Naive thymus-derived CD4-positive, alpha-beta T cell (primary cell): Measurements from ENCODE around the gene MED10. TPM values are rescaled to one million over a fixed set of nuclear protein-coding genes. Genes with fewer than 3 reads are reported as not detected.

Experiments
- ATAC-seq: fragments of 150-1000 bp; cut with Tn5 transposase; 2 replicates; pipeline ENCODE4 v1.10.0; 2021; ENCODE audit warnings: mild to moderate bottlenecking, moderate library complexity
- CTCF ChIA-PET: fragments of 350-600 bp; sonication (Branson Sonifier 250); formaldehyde crosslinking; loops from one replicate; lab custom pipeline; 2021; ENCODE audit warnings: antibody characterized with exemption; lab: Charles Lee
- POLR2A ChIA-PET: fragments of 350-600 bp; sonication (Branson Sonifier 250); formaldehyde crosslinking; loops from one replicate; lab custom pipeline; 2021; ENCODE audit warnings: antibody characterized with exemption, inconsistent platforms; lab: Charles Lee
- DNase-seq, 9 donors: peaks; one replicate each; pipeline versions ENCODE4 v3.0.0 to v3.0.0-alpha.2; 2020 to 2022; ENCODE audit warnings: mixed read lengths in 1 of 9
- H3K27ac ChIP-seq: one replicate; pipeline ENCODE4 v1.7.0; 2013; ENCODE audit warnings: mild to moderate bottlenecking, low read depth, low read length, moderate library complexity
- H3K27me3 ChIP-seq, 2 donors: one replicate each; pipeline ENCODE4 v1.7.0; 2013; ENCODE audit warnings: low read length in 2 of 2, mild to moderate bottlenecking in 2 of 2, moderate library complexity in 2 of 2; ENCODE audit not compliant: control insufficient read depth in 2 of 2, insufficient read depth in 2 of 2
- H3K36me3 ChIP-seq, 3 experiments: 1 replicate in 2 of 3; 2 replicates in 1 of 3; pipeline ENCODE4 v1.7.0; 2013; ENCODE audit warnings: low read length in 3 of 3, mild to moderate bottlenecking in 3 of 3, moderate library complexity in 1 of 3; ENCODE audit not compliant: insufficient read depth in 3 of 3, control insufficient read depth in 2 of 3
- H3K4me1 ChIP-seq, 2 donors: one replicate each; pipeline ENCODE4 v1.7.0; 2013; ENCODE audit warnings: low read length in 2 of 2, mild to moderate bottlenecking in 2 of 2, moderate library complexity in 1 of 2; ENCODE audit not compliant: control insufficient read depth in 2 of 2, insufficient read depth in 2 of 2
- H3K4me3 ChIP-seq: 2 replicates; pipeline ENCODE4 v1.7.0; 2013; ENCODE audit warnings: mild to moderate bottlenecking, low read length
- H3K9me3 ChIP-seq, 3 experiments: 1 replicate in 2 of 3; 2 replicates in 1 of 3; pipeline ENCODE4 v1.7.0; 2013; ENCODE audit warnings: low read length in 3 of 3; ENCODE audit not compliant: control insufficient read depth in 2 of 3
- H3K27ac Mint-ChIP-seq, 9 donors: one replicate each; pipeline ENCODE4 v1.8.0; 2020 to 2022; ENCODE audit warnings: mixed read lengths in 9 of 9, mild to moderate bottlenecking in 8 of 9, moderate library complexity in 5 of 9, inconsistent platforms in 2 of 9
- H3K27me3 Mint-ChIP-seq, 5 donors: one replicate each; pipeline ENCODE4 v1.8.0; 2021 to 2022; ENCODE audit warnings: mixed read lengths in 5 of 5, mild to moderate bottlenecking in 1 of 5
- H3K36me3 Mint-ChIP-seq, 5 donors: one replicate each; pipeline ENCODE4 v1.8.0; 2020 to 2022; ENCODE audit warnings: mixed read lengths in 5 of 5, mild to moderate bottlenecking in 3 of 5, inconsistent platforms in 1 of 5
- H3K4me1 Mint-ChIP-seq, 7 donors: one replicate each; pipeline ENCODE4 v1.8.0; 2020 to 2022; ENCODE audit warnings: mixed read lengths in 7 of 7, mild to moderate bottlenecking in 3 of 7, inconsistent platforms in 1 of 7
- H3K4me3 Mint-ChIP-seq, 10 donors: one replicate each; pipeline ENCODE4 v1.8.0; 2020 to 2022; ENCODE audit warnings: mild to moderate bottlenecking in 10 of 10, mixed read lengths in 10 of 10, moderate library complexity in 6 of 10, inconsistent platforms in 2 of 10
- H3K9me3 Mint-ChIP-seq, 11 donors: one replicate each; pipeline ENCODE4 v1.8.0; 2020 to 2022; ENCODE audit warnings: mixed read lengths in 11 of 11, mild to moderate bottlenecking in 4 of 11, inconsistent platforms in 1 of 11, moderate library complexity in 1 of 11
- intact Hi-C, 2 donors: fragments of 100-400 bp; cut with micrococcal nuclease; formaldehyde crosslinking; loops; one replicate each; pipeline ENCODE4 v1.15.1; 2023
- polyA plus RNA-seq, 2 donors: library from polyadenylated mRNA; unstranded; fragments of 300-500 nt; fragmentation: Illumina TruSeq; gene quantifications; one replicate each; pipeline ENCODE4 v1.2.3, GENCODE V29; 2021
- total RNA-seq, 6 experiments: library from RNA in 5 of 6; stranded (reverse) in 5 of 6; gene quantifications; 1 replicate in 5 of 6; 2 replicates in 1 of 6; pipeline ENCODE4 v1.2.3 and lab custom pipeline; 2021 to 2026

MED10 gene
- total RNA-seq (10 to 100 TPM; 46.0 to 79.7 (median 61.2) TPM), polyA plus RNA-seq (100 to 1,000 TPM; 106 to 121 TPM), total RNA-seq (lab: John Stamatoyannopoulos, UW) (25.3 reads per million, percentile 56 among the genes with 10 or more reads in this experiment)

- peak within 1 kb of the TSS; percentile 95 to 99 (median 96) for H3K27ac Mint-ChIP-seq
- peak within 1 kb of the TSS; percentile 89 to 100 (median 98) for H3K4me3 Mint-ChIP-seq
These were observed at the start of gene MED10 for GRCh38 chr5:6377905-6378765. Gene MED10 (minus strand): TSS chr5:6378547. CDS start chr5:6378483, 64 bp downstream.

GRCh38 chr5:6427694-6428093, 49.3 kb upstream of the MED10 start:
- Histone ChIP-seq H3K27me3 (peaks cover 0 to 4% of the 10 kb centered on the region in 2 donors), H3K4me3 (no peak overlapping the region), H3K4me1 (no peaks in the 10 kb centered on the region), H3K9me3 (no peaks in the 10 kb centered on the region), H3K36me3 (no peaks in the 10 kb centered on the region), H3K27ac (no peak overlapping the region)
- Mint-ChIP-seq H3K27me3 (peaks cover 7 to 34% (median 22%) of the 10 kb centered on the region in 5 donors), H3K36me3 (no peaks in the 10 kb centered on the region), H3K27ac (no peak overlapping the region), H3K9me3 (peaks cover 0 to 4% (median 0%) of the 10 kb centered on the region in 11 donors), H3K4me1 (peaks cover 0 to 3% (median 0%) of the 10 kb centered on the region in 7 donors), H3K4me3 (no peak overlapping the region)
- CTCF ChIA-PET: no interaction called here
- DNase-seq (no peak), ATAC-seq (no peak)
- POLR2A ChIA-PET: no interaction called here
- intact Hi-C loops: no loop called here

More at GRCh38 chr5:6377905-6378765, at the start of gene MED10:
- no peaks in the 10 kb centered on the region for H3K9me3 ChIP-seq
- ATAC-seq (peak; percentile 99), DNase-seq (peak; percentile 85 to 96 (median 93))
- H3K27ac ChIP-seq: peak within 1 kb of the TSS; percentile 94
- ChIA-PET POLR2A (interaction anchor here (0.9 to 2.2 kb wide), 9 partner anchors 8 to 956 kb away, joined by 3 to 12 read pairs (median 5); partner anchors contain the start of genes ICE1, NSUN2, SRD5A1 and TENT4A), CTCF (no interaction called here)
- peaks cover 23 to 24% of the 10 kb centered on the region in 2 donors for H3K4me1 ChIP-seq
- peaks cover 6 to 40% (median 21%) of the 10 kb centered on the region in 3 experiments for H3K36me3 ChIP-seq
- Mint-ChIP-seq H3K9me3 (no peaks in the 10 kb centered on the region), H3K36me3 (peaks cover 12 to 35% (median 30%) of the 10 kb centered on the region in 5 donors), H3K4me1 (peaks cover 30 to 64% (median 55%) of the 10 kb centered on the region in 7 donors), H3K27me3 (peaks cover 0 to 4% (median 0%) of the 10 kb centered on the region in 5 donors)
- H3K4me3 ChIP-seq: peak within 1 kb of the TSS; percentile 92
- intact Hi-C loops: loop anchor here (1.0 to 10.0 kb wide), 12 partner anchors 18 to 1491 kb away; partner anchors contain the start of genes FASTKD3 (in 2 of the 2), ICE1 (in 2 of the 2), MTRR (in 2 of the 2) and NSUN2 (in 2 of the 2)
- no peaks in the 10 kb centered on the region for H3K27me3 ChIP-seq

- Mint-ChIP-seq H3K9me3 (peaks cover 0 to 4% (median 0%) of the 10 kb centered on the region in 11 donors), H3K36me3 (no peaks in the 10 kb centered on the region), H3K4me3 (no peak overlapping the region), H3K27ac (no peak overlapping the region), H3K4me1 (peaks cover 0 to 3% (median 0%) of the 10 kb centered on the region in 7 donors), H3K27me3 (peaks cover 4 to 44% (median 25%) of the 10 kb centered on the region in 5 donors)
- H3K27me3 ChIP-seq: no peaks in the 10 kb centered on the region
- no peaks in the 10 kb centered on the region for H3K36me3 ChIP-seq
- no peaks in the 10 kb centered on the region for H3K9me3 ChIP-seq
- CTCF ChIA-PET: no interaction called here
- no peak for ATAC-seq
- no peaks in the 10 kb centered on the region for H3K4me1 ChIP-seq
- POLR2A ChIA-PET: no interaction called here
- no peak overlapping the region for H3K4me3 ChIP-seq
- no peak for DNase-seq
- H3K27ac ChIP-seq: no peak overlapping the region
- intact Hi-C loops: no loop called here
These were observed 46.4 kb upstream of the MED10 start for GRCh38 chr5:6424700-6425099.

- no peak overlapping the region for H3K4me3 Mint-ChIP-seq
- ChIA-PET CTCF (no interaction called here), POLR2A (no interaction called here)
- Histone ChIP-seq H3K36me3 (no peaks in the 10 kb centered on the region), H3K4me3 (no peak overlapping the region), H3K27ac (no peak overlapping the region), H3K4me1 (no peaks in the 10 kb centered on the region), H3K9me3 (no peaks in the 10 kb centered on the region), H3K27me3 (no peaks in the 10 kb centered on the region)
- intact Hi-C loops: no loop called here
- H3K9me3 Mint-ChIP-seq: peaks cover 0 to 4% (median 0%) of the 10 kb centered on the region in 11 donors
- peaks cover 4 to 45% (median 25%) of the 10 kb centered on the region in 5 donors for H3K27me3 Mint-ChIP-seq
- DNase-seq: no peak
- peaks cover 0 to 3% (median 0%) of the 10 kb centered on the region in 7 donors for H3K4me1 Mint-ChIP-seq
- H3K27ac Mint-ChIP-seq: no peak overlapping the region
- ATAC-seq: no peak
- H3K36me3 Mint-ChIP-seq: no peaks in the 10 kb centered on the region
These were observed 45.8 kb upstream of the MED10 start for GRCh38 chr5:6424110-6424659.

- intact Hi-C loops: no loop called here
- no peaks in the 10 kb centered on the region for H3K36me3 ChIP-seq
- Mint-ChIP-seq H3K9me3 (peaks cover 0 to 4% (median 0%) of the 10 kb centered on the region in 11 donors), H3K27ac (no peak overlapping the region), H3K4me1 (peaks cover 0 to 3% (median 0%) of the 10 kb centered on the region in 7 donors), H3K36me3 (no peaks in the 10 kb centered on the region), H3K4me3 (no peak overlapping the region), H3K27me3 (peaks cover 4 to 44% (median 25%) of the 10 kb centered on the region in 5 donors)
- H3K27ac ChIP-seq: no peak overlapping the region
- no peak overlapping the region for H3K4me3 ChIP-seq
- ATAC-seq (no peak), DNase-seq (no peak)
- no peaks in the 10 kb centered on the region for H3K4me1 ChIP-seq
- CTCF ChIA-PET: no interaction called here
- POLR2A ChIA-PET: no interaction called here
- H3K27me3 ChIP-seq: no peaks in the 10 kb centered on the region
- no peaks in the 10 kb centered on the region for H3K9me3 ChIP-seq
These were observed 45.2 kb upstream of the MED10 start for GRCh38 chr5:6423327-6424109.

GRCh38 chr5:6419340-6419852, 41.0 kb upstream of the MED10 start:
- DNase-seq (no peak), ATAC-seq (no peak)
- H3K9me3 Mint-ChIP-seq: no peaks in the 10 kb centered on the region
- Histone ChIP-seq H3K27me3 (no peaks in the 10 kb centered on the region), H3K4me3 (no peak overlapping the region), H3K36me3 (no peaks in the 10 kb centered on the region), H3K27ac (no peak overlapping the region), H3K9me3 (no peaks in the 10 kb centered on the region), H3K4me1 (no peaks in the 10 kb centered on the region)
- no peak overlapping the region for H3K4me3 Mint-ChIP-seq
- CTCF ChIA-PET: no interaction called here
- H3K27me3 Mint-ChIP-seq: peaks cover 0 to 28% (median 6%) of the 10 kb centered on the region in 5 donors
- intact Hi-C loops: no loop called here
- H3K27ac Mint-ChIP-seq: no peak overlapping the region
- POLR2A ChIA-PET: no interaction called here
- no peaks in the 10 kb centered on the region for H3K36me3 Mint-ChIP-seq
- no peaks in the 10 kb centered on the region for H3K4me1 Mint-ChIP-seq
